ENCODE measurements around the gene HIGD1C.
"Not testable (repeated sequence)": the region's sequence is repeated elsewhere in the genome, so short reads cannot be mapped to it uniquely, and the experiment has no call there.

Gene HIGD1C

DNA sequence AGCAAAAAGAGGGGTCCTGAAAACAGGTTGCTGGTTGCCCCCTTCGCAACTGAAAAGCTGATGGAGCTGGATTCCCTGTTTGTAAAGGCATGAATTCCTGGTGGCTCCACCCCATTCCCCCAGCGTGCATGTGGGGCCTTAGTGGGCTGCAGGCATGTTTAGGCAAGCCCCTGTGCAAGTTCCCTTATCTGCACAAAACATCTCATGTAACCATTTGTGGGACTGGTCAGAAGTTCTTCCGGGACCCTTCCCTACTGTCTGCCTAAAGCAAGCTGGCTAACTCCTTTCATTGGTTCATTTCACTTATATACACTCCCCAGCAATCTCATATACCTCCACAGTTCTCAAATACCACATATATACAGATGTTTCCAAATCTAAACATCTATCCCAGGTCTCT is 24.0 kb upstream of the HIGD1C start:
- Histone ChIP-seq H3K4me3 (replicated peaks; ENCODE audit: insufficient read depth, low read length) (no peak overlapping the region), H3K27me3 (ENCODE audit: insufficient read depth, poor library complexity, severe bottlenecking) (no peaks in the 10 kb centered on the region), H3K27ac (replicated peaks) (no peak overlapping the region)
- no peak for DNase-seq (ENCODE audit: low read depth in 1 of 2, low spot score in 1 of 2)
- TF ChIP-seq, protein P1, sequence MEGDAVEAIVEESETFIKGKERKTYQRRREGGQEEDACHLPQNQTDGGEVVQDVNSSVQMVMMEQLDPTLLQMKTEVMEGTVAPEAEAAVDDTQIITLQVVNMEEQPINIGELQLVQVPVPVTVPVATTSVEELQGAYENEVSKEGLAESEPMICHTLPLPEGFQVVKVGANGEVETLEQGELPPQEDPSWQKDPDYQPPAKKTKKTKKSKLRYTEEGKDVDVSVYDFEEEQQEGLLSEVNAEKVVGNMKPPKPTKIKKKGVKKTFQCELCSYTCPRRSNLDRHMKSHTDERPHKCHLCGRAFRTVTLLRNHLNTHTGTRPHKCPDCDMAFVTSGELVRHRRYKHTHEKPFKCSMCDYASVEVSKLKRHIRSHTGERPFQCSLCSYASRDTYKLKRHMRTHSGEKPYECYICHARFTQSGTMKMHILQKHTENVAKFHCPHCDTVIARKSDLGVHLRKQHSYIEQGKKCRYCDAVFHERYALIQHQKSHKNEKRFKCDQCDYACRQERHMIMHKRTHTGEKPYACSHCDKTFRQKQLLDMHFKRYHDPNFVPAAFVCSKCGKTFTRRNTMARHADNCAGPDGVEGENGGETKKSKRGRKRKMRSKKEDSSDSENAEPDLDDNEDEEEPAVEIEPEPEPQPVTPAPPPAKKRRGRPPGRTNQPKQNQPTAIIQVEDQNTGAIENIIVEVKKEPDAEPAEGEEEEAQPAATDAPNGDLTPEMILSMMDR (IDR thresholded peaks at IDR 0.05; ENCODE audit: insufficient read depth, low read length), result no peak
- TF ChIP-seq, protein P2, sequence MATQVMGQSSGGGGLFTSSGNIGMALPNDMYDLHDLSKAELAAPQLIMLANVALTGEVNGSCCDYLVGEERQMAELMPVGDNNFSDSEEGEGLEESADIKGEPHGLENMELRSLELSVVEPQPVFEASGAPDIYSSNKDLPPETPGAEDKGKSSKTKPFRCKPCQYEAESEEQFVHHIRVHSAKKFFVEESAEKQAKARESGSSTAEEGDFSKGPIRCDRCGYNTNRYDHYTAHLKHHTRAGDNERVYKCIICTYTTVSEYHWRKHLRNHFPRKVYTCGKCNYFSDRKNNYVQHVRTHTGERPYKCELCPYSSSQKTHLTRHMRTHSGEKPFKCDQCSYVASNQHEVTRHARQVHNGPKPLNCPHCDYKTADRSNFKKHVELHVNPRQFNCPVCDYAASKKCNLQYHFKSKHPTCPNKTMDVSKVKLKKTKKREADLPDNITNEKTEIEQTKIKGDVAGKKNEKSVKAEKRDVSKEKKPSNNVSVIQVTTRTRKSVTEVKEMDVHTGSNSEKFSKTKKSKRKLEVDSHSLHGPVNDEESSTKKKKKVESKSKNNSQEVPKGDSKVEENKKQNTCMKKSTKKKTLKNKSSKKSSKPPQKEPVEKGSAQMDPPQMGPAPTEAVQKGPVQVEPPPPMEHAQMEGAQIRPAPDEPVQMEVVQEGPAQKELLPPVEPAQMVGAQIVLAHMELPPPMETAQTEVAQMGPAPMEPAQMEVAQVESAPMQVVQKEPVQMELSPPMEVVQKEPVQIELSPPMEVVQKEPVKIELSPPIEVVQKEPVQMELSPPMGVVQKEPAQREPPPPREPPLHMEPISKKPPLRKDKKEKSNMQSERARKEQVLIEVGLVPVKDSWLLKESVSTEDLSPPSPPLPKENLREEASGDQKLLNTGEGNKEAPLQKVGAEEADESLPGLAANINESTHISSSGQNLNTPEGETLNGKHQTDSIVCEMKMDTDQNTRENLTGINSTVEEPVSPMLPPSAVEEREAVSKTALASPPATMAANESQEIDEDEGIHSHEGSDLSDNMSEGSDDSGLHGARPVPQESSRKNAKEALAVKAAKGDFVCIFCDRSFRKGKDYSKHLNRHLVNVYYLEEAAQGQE (IDR thresholded peaks at IDR 0.05; ENCODE audit: insufficient replicate concordance, low read depth), result no peak
- no peak for TF ChIP-seq GABPA (IDR thresholded peaks at IDR 0.05; ENCODE audit: low read depth)
- TF ChIP-seq SPI1 (IDR thresholded peaks at IDR 0.05; ENCODE audit: borderline replicate concordance, low read depth), result no peak
- TF ChIP-seq POLR2AphosphoS5 (IDR thresholded peaks at IDR 0.05; ENCODE audit: low read depth), result no peak

GRCh38 chr12:50929831-50930230 is 22.5 kb upstream of the HIGD1C start:
- DNase-seq (ENCODE audit: low read depth in 1 of 2, low spot score in 1 of 2), result no peak
- Histone ChIP-seq H3K4me3 (replicated peaks; ENCODE audit: insufficient read depth, low read length) (no peak overlapping the region), H3K27ac (replicated peaks) (no peak overlapping the region), H3K27me3 (ENCODE audit: insufficient read depth, poor library complexity, severe bottlenecking) (no peaks in the 10 kb centered on the region)
- TF ChIP-seq SPI1 (IDR thresholded peaks at IDR 0.05; ENCODE audit: borderline replicate concordance, low read depth) (no peak), POLR2AphosphoS5 (IDR thresholded peaks at IDR 0.05; ENCODE audit: low read depth) (no peak)
- TF ChIP-seq, protein P1 (IDR thresholded peaks at IDR 0.05; ENCODE audit: insufficient read depth, low read length), result no peak
- TF ChIP-seq, protein P2 (IDR thresholded peaks at IDR 0.05; ENCODE audit: insufficient replicate concordance, low read depth), result no peak

DNA sequence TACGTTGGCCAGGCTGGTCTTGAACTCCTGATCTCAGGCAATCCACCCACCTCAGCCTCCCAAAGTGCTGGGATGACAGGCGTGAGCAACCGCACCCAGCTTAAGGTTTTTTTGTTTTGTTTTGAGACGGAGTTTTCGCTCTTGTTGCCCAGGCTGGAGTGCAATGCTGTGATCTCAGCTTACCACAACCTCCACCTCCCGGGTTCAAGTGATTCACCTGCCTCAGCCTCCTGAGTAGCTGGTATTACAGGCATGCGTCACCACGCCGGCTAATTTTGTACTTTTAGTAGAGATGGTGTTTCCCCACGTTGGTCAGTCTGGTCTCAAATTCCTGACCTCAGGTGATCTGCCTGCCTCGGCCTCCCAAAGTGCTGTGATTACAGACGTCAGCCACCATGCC is 21.9 kb upstream of the HIGD1C start:
- H3K27me3 ChIP-seq (ENCODE audit: insufficient read depth, poor library complexity, severe bottlenecking); H3K27ac ChIP-seq (replicated peaks); DNase-seq (ENCODE audit: low read depth in 1 of 2, low spot score in 1 of 2); H3K4me3 ChIP-seq (replicated peaks; ENCODE audit: insufficient read depth, low read length): not testable (repeated sequence)

- DNase-seq (ENCODE audit: low read depth in 1 of 2, low spot score in 1 of 2), result no peak
- Histone ChIP-seq H3K27me3 (ENCODE audit: insufficient read depth, poor library complexity, severe bottlenecking) (no peaks in the 10 kb centered on the region), H3K4me3 (replicated peaks; ENCODE audit: insufficient read depth, low read length) (no peak overlapping the region), H3K27ac (replicated peaks) (no peak overlapping the region)
- TF ChIP-seq, protein P2 (IDR thresholded peaks at IDR 0.05; ENCODE audit: insufficient replicate concordance, low read depth), result no peak
- TF ChIP-seq POLR2AphosphoS5 (IDR thresholded peaks at IDR 0.05; ENCODE audit: low read depth) (no peak), SPI1 (IDR thresholded peaks at IDR 0.05; ENCODE audit: borderline replicate concordance, low read depth) (no peak), GABPA (IDR thresholded peaks at IDR 0.05; ENCODE audit: low read depth) (no peak)
- TF ChIP-seq, protein P1 (IDR thresholded peaks at IDR 0.05; ENCODE audit: insufficient read depth, low read length), result no peak
Observed at GRCh38 chr12:50932787-50933280, 19.5 kb upstream of the HIGD1C start.
